Thymus (tissue), 11 donors: Measurements from ENCODE around the gene NEB. TPM values are rescaled to one million over a fixed set of nuclear protein-coding genes. Genes with fewer than 3 reads are reported as not detected.

ENCODE experiments used
- DNase-seq, 9 donors: peaks; one replicate each; pipeline ENCODE4 v3.0.0-alpha.2; 2013; ENCODE audit warnings: low spot score in 9 of 9, low read depth in 6 of 9, missing footprints in 1 of 9
- H3K27ac ChIP-seq, 2 donors: one replicate each; pipeline ENCODE4 v1.5.1; 2013; ENCODE audit warnings: control low read depth in 1 of 2, low read depth in 1 of 2, low read length in 1 of 2, mild to moderate bottlenecking in 1 of 2, moderate library complexity in 1 of 2
- H3K27me3 ChIP-seq, 2 donors: one replicate each; pipeline ENCODE4 v1.5.1; 2013; ENCODE audit warnings: low read length in 1 of 2; ENCODE audit not compliant: control insufficient read depth in 2 of 2, insufficient read depth in 1 of 2
- H3K36me3 ChIP-seq, 2 donors: one replicate each; pipeline ENCODE4 v1.5.1; 2013; ENCODE audit warnings: low read length in 1 of 2, mild to moderate bottlenecking in 1 of 2, moderate library complexity in 1 of 2; ENCODE audit not compliant: control insufficient read depth in 2 of 2, insufficient read depth in 2 of 2
- H3K4me1 ChIP-seq, 2 donors: one replicate each; pipeline ENCODE4 v1.5.1; 2013; ENCODE audit warnings: low read length in 2 of 2; ENCODE audit not compliant: control insufficient read depth in 2 of 2, insufficient read depth in 2 of 2
- H3K4me3 ChIP-seq, 2 donors: one replicate each; pipeline ENCODE4 v1.5.1; 2013; ENCODE audit warnings: low read length in 2 of 2, control low read depth in 1 of 2, mild to moderate bottlenecking in 1 of 2
- H3K9me3 ChIP-seq, 2 donors: one replicate each; pipeline ENCODE4 v1.5.1; 2013; ENCODE audit warnings: low read length in 1 of 2, mild to moderate bottlenecking in 1 of 2; ENCODE audit not compliant: control insufficient read depth in 2 of 2, insufficient read depth in 1 of 2
- WGBS: extraction: QIAGEN DNeasy Blood & Tissue Kit; methylation state at CpG from one replicate; pipeline ENCODE4 v1.1.7; 2013; 5-methylcytosine and 5-hydroxymethylcytosine counted together
- polyA plus RNA-seq: library from polyadenylated mRNA; stranded (reverse); fragments of 200-250 nt; gene quantifications from one replicate; pipeline ENCODE4 v1.2.3, GENCODE V29; 2013
- total RNA-seq: library from RNA; stranded (reverse); fragments of 120-200 nt; gene quantifications from one replicate; pipeline ENCODE4 v1.2.4, GENCODE V29; 2013
- donor health status: healthy.

NEB gene
- total and polyA plus RNA-seq, 2 donors, result 3.9 to 4.3 TPM

- Histone ChIP-seq H3K36me3 (peaks cover 13 to 27% of the 10 kb centered on the region in 2 donors), H3K27me3 (no peaks in the 10 kb centered on the region), H3K9me3 (no peaks in the 10 kb centered on the region), H3K4me1 (no peaks in the 10 kb centered on the region), H3K4me3 (no peak overlapping the region), H3K27ac (no peak overlapping the region)
- 95% methylated on average over 1 of the region's 1 CpG for WGBS
- no peak for DNase-seq
Measured at GRCh38 chr2:151486053-151486452, 248.2 kb downstream of the NEB start.

- Histone ChIP-seq H3K4me3 (no peak overlapping the region), H3K27me3 (no peaks in the 10 kb centered on the region), H3K36me3 (peaks cover 13 to 28% of the 10 kb centered on the region in 2 donors), H3K4me1 (no peaks in the 10 kb centered on the region), H3K9me3 (no peaks in the 10 kb centered on the region), H3K27ac (no peak overlapping the region)
- over 99% methylated on average over 4 of the region's 4 CpGs for WGBS
- DNase-seq, result no peak
Measured at GRCh38 chr2:151484100-151484499, 250.2 kb downstream of the NEB start.

GRCh38 chr2:151483546-151483945 lies 250.7 kb downstream of the NEB start:
- H3K4me3 ChIP-seq, result no peak overlapping the region
- H3K27me3 ChIP-seq, result no peaks in the 10 kb centered on the region
- WGBS, result 98% methylated on average over 6 of the region's 6 CpGs
- H3K4me1 ChIP-seq, result no peaks in the 10 kb centered on the region
- no peaks in the 10 kb centered on the region for H3K9me3 ChIP-seq
- DNase-seq, result no peak
- H3K36me3 ChIP-seq, result peaks cover 15 to 28% of the 10 kb centered on the region in 2 donors
- H3K27ac ChIP-seq, result no peak overlapping the region

GRCh38 chr2:151482171-151482725 lies 252.0 kb downstream of the NEB start:
- 96% methylated on average over 4 of the region's 4 CpGs for WGBS

GRCh38 chr2:151481744-151482143 lies 252.5 kb downstream of the NEB start:
- Histone ChIP-seq H3K9me3 (no peaks in the 10 kb centered on the region), H3K36me3 (peaks cover 15 to 30% of the 10 kb centered on the region in 2 donors), H3K27ac (no peak overlapping the region), H3K27me3 (no peaks in the 10 kb centered on the region), H3K4me3 (no peak overlapping the region), H3K4me1 (no peaks in the 10 kb centered on the region)
- DNase-seq, result no peak
- 98% methylated on average over 5 of the region's 5 CpGs for WGBS

More at GRCh38 chr2:151482171-151482725, 252.0 kb downstream of the NEB start:
- no peaks in the 10 kb centered on the region for H3K9me3 ChIP-seq
- H3K36me3 ChIP-seq, result peaks cover 15 to 29% of the 10 kb centered on the region in 2 donors
- DNase-seq, result no peak
- no peak overlapping the region for H3K4me3 ChIP-seq
- H3K27me3 ChIP-seq, result no peaks in the 10 kb centered on the region
- H3K27ac ChIP-seq, result no peak overlapping the region
- no peaks in the 10 kb centered on the region for H3K4me1 ChIP-seq

- Histone ChIP-seq H3K4me3 (no peak overlapping the region), H3K27me3 (no peaks in the 10 kb centered on the region), H3K27ac (no peak overlapping the region), H3K36me3 (peaks cover 9 to 45% of the 10 kb centered on the region in 2 donors), H3K9me3 (no peaks in the 10 kb centered on the region), H3K4me1 (no peaks in the 10 kb centered on the region)
- 99% methylated on average over 4 of the region's 4 CpGs for WGBS
- DNase-seq, result no peak
Measured at GRCh38 chr2:151478011-151478410, 256.3 kb downstream of the NEB start.

GRCh38 chr2:151476287-151476686 lies 258.0 kb downstream of the NEB start:
- Histone ChIP-seq H3K9me3 (no peaks in the 10 kb centered on the region), H3K27ac (no peak overlapping the region), H3K4me3 (no peak overlapping the region), H3K27me3 (no peaks in the 10 kb centered on the region), H3K36me3 (peaks cover 9 to 41% of the 10 kb centered on the region in 2 donors), H3K4me1 (no peaks in the 10 kb centered on the region)
- 98% methylated on average over 1 of the region's 1 CpG for WGBS
- no peak for DNase-seq

- DNase-seq, result no peak
- Histone ChIP-seq H3K27ac (no peak overlapping the region), H3K27me3 (no peaks in the 10 kb centered on the region), H3K4me3 (no peak overlapping the region), H3K4me1 (no peaks in the 10 kb centered on the region), H3K36me3 (peaks cover 13 to 45% of the 10 kb centered on the region in 2 donors), H3K9me3 (no peaks in the 10 kb centered on the region)
- 85% methylated on average over 2 of the region's 2 CpGs for WGBS
Measured at GRCh38 chr2:151475071-151475470, 259.2 kb downstream of the NEB start.

GRCh38 chr2:151472966-151473365 lies 261.3 kb downstream of the NEB start:
- Histone ChIP-seq H3K4me3 (no peak overlapping the region), H3K27me3 (no peaks in the 10 kb centered on the region), H3K4me1 (no peaks in the 10 kb centered on the region), H3K36me3 (peaks cover 17 to 63% of the 10 kb centered on the region in 2 donors), H3K9me3 (no peaks in the 10 kb centered on the region), H3K27ac (no peak overlapping the region)
- DNase-seq, result no peak
- 96% methylated on average over 3 of the region's 3 CpGs for WGBS
